Adrenal gland (tissue), 5 donors: ENCODE results near the gene SBF2.

Experiments used
- CTCF ChIP-seq, 6 experiments: fragments of 450-650 bp in 4 of 6; fragments of 200-600 bp in 2 of 6; sonication (generic) in 1 of 6; IDR thresholded peaks; 1 replicate in 5 of 6; 2 replicates in 1 of 6; pipeline versions ENCODE4 v1.5.1 to v1.8.0; 2016 to 2021; ENCODE audit warnings: antibody characterized with exemption in 6 of 6, mild to moderate bottlenecking in 2 of 6, moderate library complexity in 1 of 6
- POLR2A ChIP-seq, 2 donors: fragments of 450-650 bp; IDR thresholded peaks; one replicate each; pipeline ENCODE4 v1.6.1; 2017; ENCODE audit warnings: antibody characterized with exemption in 2 of 2, mild to moderate bottlenecking in 2 of 2, moderate library complexity in 1 of 2
- donor health status: DM: no; HTN: no; CAD: no.

GRCh38 chr11:10302359-10302743 lies 8.3 kb upstream of the SBF2 start:
- TF ChIP-seq CTCF (IDR thresholded peaks at IDR 0.05) (no peak), POLR2A (IDR thresholded peaks at IDR 0.05) (no peak)
